ENCODE data around the gene FHOD3.

The FHOD3 gene

DNA sequence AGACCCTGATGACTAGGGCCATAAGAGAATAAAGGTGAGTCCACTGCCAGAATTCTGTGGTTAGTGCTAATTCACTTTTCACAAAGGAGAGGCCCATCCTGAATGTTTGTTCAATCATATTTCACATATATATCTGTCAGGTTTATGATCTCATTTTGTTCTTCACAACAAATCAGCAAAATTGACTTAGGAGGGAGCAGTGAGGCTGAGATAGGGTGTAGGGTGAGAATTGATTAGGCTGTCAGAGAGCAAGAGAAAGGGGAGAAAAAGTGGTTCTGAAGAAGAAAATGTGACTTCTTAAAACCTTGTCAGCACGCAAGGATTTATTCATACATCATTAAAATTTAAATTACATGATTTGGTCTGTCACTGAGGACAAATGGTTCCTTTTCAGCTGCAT, 117.7 kb downstream of the FHOD3 start:
- no peak for DNase-seq

DNA sequence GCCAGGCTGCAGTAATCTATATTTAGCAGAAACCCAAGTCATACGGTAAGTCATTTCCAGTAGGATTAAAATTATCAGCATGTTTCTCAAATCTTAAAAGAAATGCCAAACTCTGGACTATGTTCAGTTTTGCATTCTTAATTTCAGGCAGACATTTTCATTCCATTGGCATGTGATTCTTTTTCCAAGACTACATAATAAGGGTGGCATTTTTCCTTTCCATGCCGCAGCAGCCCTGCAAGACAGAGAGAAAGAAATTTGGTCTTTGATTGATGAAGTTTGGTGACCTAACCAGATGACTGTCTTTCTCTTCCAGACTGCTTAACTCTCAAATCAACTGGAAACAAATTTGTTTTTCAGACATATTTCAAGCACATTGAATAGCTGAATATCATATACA, 118.1 kb downstream of the FHOD3 start:
- no peak for DNase-seq

DNA sequence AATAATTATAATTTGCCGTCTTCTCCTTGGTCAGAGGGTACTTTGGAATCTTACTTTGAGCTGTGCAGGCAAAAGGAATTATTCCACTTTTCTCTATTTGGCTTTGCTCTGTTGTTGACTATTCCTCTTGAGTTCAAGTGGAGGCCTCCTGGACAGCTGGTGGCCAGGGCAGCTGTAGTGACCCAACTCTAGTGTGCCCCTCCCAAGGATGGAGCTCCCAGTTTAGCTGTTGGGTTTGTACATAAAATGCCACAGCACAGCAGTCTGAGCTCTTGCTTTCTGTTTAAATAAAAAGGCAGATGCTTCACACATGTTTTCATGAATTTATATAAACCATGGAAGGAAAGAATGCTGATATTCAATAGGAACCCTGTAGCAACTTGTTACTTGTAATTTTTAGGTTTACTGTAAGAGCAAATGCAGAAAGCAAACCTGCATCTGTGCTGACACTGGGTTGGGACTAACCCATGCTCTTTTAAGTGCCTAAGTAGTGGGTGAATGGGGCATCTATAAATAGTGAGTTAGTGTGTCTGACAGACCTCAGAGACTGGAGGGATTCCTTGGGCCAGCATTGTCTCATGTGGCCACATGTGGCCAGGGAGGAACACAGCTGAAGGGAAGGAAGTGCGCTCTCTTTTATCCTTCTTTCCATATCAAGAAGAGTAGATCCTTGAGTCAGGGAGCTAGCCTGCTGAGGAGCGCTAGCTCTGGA, 121.8 kb downstream of the FHOD3 start:
- DNase-seq: no peak

DNA sequence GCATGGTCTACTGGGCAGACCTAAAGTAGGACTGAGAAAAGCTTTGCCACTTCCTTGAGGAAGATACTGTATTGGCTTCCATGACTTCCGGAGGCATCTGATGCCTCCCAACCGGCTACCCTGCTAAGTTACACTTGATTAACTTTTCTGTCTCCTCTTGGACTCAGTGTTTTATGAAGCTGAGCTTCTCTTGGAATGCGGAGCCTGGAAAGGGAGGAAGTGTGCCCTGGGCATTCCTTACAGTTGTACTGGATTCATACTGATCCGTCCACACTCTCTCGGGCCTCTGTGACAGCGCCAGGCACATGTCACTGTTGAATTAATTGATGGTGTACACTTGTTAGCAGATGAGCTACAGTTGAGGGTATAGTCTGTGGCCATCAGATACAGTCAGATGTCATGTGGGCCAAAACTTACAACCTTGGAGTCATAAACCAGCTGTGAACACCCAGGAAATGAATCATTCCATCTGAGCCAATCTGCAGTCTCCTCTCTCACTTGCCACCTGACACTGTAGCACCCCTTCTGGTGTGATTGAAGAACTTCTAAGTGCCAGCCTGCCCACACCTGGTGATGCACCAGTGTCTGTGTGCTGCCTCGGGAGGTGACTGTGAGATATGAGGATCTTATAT, 122.5 kb downstream of the FHOD3 start:
- no peak for DNase-seq

DNA sequence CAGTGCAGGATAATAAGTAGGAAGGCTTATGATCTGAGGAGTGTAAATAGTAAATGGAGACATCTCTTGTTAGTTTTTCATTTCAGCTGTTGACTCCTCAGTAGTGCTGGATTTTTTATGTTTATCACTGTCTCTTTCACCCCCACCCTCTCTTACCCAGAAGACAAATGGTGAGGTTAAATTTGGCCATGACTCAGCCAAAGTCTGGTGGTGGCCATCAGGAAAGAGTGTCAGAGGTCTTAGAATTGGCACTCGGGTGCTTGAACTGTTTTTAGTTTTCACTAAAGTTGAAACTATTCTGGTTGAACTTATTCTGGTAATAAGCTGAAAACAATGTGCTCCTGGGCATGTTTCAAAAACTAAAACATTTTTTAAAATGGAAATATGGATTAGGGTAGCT, 123.3 kb downstream of the FHOD3 start:
- DNase-seq: no peak

GRCh38 chr18:36424741-36425142, 127.2 kb downstream of the FHOD3 start:
- DNase-seq: no peak

DNA sequence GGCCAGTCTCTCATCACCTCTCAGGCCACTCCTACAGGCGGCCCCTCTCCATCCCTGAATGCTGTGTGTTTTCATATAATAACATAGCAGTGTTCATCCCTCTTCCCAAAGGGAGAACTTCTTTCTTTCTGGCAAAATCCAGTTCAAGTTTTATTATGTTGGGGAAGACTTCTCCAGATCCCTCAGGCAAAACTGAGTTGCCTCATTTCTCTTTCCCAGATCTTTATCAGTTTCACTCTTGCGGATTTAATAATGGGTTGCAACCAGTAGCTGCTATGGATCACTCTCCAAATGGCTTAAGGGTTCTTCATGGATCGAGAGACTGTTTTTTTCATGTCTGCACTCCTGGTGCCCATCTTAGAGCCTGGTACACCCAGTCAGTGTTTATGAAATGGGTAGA, 129.9 kb downstream of the FHOD3 start:
- DNase-seq: no peak

DNA sequence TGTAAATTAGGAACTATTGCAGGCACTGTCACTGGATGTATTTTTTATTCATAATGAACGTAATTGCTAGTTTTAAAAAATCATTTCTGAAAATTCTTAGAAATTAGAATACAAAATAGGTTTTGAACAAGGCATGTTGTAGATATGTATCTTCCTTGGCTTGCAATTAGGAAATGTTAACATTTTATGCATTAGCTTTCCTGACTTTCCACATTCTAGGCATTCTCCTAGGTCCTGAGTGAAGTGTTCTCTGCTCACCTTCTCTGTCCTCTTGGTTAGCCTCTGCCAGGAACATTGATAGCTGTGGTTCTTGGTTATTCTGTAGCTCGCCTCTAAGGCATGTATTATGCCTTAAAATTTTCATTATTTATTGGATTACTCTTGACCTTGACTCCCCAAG, 130.3 kb downstream of the FHOD3 start:
- no peak for DNase-seq

GRCh38 chr18:36428431-36429029, 131.0 kb downstream of the FHOD3 start:
- DNase-seq: no peak

- DNase-seq: no peak
These were observed 135.5 kb downstream of the FHOD3 start for GRCh38 chr18:36432880-36433555.

DNA sequence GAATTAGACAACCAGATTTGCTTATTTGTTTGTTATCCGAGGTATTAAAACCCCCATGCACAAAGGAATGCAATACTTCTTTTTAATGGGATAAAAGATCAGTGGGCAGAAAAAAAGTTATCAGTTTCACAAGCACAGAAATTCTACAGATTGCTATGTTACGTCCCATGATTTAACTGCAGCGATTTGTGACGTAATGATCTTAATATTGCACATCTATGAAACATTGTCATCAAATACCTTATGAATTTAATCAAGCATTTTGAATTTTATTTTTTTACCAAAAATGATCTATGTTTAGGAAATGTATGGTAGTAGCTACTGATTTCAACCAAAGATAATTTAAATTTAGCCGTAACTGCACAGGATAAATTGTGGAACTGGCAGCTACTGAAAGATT, 138.9 kb downstream of the FHOD3 start:
- no peak for DNase-seq

DNA sequence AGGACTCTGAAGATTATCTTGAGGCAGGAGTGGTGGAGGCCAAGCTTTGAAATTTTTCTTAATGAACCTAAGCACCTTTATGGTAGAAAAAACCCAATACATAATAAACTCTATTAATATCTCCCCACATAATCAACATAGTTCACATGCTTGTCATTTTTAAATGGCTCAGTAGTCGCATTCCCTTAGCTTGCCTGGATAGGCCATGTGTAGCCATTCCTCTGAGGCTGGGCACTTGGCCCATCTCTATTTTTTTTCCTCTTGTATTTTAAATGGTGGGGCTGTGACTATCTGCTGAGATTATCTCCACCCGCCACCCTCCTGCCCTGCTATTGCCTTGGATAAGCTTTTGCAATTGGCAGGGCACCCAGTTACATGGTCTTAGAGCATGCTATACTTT, 143.1 kb downstream of the FHOD3 start:
- DNase-seq: no peak

- DNase-seq: no peak
These were observed 144.1 kb downstream of the FHOD3 start for GRCh38 chr18:36441426-36442240.

DNA sequence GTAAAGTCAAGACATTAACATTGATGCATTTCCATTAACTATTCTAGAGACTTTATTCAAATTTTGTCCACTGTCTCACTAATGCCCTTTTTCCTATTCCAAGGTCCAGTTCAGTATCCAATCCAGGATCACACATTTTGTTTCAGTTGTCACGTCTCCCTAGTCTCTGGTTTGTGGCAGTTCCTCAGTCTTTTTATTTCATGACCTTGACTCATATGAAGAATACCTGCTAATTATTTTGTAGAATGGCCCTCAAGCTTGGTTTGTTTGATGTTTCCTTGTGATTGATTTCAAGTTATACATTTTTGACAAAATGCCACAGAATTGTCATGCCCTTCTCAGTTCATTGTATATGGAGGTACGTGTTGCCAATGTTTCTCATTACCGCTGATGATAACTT, 145.2 kb downstream of the FHOD3 start:
- no peak for DNase-seq

DNA sequence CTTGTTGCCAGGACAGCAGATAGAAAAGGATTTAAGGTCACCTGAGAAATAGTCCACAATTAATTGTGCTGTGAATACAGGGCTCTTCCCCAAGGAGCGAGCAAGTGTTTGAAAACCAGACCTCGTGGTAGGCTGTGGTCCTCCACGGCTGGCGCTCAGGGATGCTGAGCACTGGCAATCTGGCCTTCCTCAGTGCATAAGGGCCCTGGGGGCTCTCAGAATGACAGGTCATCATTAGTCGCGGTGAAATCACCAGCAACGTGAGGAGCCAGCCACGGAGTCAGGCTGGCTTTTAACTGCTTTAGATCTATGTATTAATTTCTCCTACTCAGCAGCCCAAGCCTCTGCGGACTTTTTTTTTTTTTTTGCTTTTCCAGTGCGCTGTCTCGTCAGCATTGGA, 148.5 kb downstream of the FHOD3 start:
- DNase-seq: no peak

DNA sequence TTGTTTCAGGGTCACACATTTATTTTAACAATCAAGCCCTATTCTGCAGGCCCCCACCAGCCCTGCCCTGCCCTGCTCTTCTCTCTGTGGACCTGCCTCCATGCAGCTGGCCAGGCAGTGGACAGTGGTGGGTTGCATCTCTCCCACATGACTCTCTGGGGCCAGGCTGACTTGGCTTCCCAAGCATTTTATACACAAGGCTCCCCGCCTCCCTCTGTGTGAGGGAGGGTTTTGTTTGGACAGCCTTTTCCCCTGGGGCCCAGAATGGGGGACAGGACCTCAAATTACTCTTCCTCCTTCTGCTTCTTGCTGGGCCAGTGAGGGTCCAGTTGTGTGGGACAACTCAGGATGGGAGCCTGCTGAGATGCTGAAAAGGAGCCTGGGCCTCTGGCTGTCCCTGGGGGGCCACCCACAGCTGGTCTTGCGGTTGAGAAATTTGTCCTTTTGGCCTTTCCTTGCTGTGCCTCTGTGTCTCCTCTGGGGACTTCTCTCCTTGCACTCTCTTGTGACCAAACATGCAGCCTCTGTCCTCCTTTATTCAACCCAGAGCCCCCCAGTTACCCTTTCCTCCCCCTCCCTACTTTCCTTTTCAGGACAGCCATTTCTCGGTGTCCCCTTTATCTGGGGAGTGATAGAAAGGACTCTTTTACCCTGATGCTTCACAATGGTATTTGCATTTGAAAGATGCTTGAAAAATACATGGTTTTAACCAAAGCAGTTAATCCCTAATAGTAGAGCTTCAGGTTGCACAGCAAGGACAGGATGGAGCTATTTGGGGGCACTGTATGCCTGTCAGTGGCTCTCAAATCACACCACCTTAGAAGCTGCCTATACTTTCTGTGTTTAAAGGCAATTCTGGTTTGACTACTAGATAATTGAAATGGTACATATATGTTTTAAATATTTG, 151.1 kb downstream of the FHOD3 start:
- DNase-seq: no peak

GRCh38 chr18:36449451-36449850, 151.9 kb downstream of the FHOD3 start:
- no peak for DNase-seq

GRCh38 chr18:36450264-36450663, 152.8 kb downstream of the FHOD3 start:
- DNase-seq: no peak

DNA sequence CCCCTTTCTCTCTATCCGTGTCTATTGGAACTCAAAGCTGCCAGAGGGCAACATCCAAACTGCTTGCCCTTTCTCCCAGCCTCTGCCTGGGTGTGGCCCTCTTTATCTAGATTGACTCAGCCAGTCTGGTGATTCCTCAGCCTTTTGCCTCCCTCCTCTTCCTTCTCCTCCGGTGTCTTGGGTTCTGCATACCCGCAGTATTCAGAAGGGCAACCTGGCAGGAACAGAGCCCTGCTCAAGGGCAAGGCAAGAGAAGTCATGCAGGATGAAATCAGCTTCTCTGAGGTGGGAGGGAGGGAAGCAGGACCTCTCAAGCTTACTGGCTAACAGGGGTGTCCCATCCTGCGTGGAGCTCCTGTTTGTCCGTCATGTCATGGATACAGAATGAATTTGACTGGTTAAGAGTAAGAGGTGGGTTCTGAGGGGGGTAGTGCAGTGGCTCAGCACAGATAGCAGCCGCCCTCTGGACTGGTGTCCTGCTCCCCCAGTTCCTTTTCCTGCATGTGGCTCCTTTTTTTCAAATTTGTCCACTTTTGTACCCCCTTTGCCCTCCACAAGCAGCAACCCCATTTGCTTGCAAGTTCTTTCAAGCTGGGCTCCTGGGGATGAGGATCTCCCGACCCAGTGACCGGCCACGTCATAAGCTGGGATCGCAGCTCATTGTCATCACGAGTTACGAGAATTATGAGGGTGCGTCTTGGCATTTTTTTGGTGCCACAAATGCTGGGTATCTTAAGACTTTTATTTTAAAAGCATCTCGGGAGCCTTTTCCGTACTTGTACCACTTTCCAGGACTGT, 154.1 kb downstream of the FHOD3 start:
- no peak for DNase-seq

DNA sequence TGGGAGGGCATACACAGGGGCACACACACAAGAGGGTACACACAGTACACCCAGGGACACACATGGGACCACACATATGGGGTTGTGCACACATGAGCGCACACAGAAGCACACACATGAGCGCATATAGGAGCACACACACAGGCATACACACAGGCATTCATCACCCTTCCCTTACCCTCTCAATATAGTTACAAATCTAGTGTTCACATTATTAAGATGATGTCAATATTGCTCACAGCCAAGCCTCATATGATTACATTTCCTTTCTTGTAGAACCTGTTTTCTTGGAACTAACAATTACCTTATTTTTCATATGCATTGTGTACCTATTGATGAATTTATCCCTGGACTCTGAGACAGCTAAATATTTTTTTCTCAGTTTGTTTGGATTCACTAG, 156.7 kb downstream of the FHOD3 start:
- no peak for DNase-seq

DNA sequence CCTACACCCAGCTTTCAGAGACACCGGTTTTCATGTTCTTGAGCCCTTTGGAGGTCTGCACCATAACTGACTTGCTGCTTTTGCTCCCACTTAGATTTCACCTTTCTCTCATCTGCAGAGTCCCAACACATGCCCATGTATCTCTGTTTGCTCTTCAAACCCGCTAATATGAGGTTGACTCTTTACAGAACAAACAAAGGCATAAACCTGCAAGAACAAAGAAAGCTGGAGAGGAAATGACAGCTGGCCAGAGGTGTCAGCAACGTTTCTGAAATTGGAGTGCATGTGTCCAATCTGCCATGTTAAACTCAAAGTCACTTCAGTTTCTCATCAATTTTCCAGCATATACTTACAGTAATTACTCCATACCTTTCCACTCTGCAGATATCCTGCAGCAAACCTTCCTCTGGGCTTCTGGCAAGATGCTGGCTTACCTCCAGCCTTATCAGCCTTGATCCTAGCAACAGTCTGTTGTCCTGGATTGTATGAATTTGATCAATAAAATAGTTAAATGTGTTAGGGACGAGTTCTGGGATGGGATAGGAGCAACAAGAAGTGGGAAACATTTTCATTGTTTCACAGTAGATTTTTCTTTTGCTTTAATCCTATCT, 157.4 kb downstream of the FHOD3 start:
- no peak for DNase-seq

Measured in midbrain (tissue), 1 donor.